ENCODE data around the gene UBA7.

Gene UBA7

DNA sequence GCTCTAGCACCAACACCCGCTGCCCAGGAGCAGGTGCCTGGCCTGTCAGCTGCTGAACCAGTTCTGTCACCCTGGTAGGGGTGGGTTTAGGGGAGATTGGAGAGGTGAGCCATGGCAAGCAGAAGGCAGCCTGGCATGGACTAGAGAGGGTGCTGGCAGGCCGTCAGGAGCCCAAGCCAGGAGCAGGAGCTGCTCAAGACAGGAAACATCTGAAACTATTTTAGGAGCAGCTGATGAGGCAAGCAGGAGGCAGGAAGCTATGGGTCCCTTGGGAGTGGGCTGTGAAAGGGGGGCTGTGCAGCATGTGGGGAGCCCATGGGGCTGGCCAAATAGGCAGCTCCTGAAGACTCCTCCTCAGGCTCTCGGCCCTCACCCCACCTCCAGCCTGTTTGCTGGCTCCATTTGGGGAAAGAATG is 8.4 kb downstream of the UBA7 start:
- peaks cover 22% of the 10 kb centered on the region for H3K4me1 ChIP-seq (ENCODE audit: control insufficient read depth, insufficient read depth, low read length, poor library complexity, severe bottlenecking)
- no peaks in the 10 kb centered on the region for H3K9me3 ChIP-seq (ENCODE audit: control insufficient read depth, low read length)
- no peak overlapping the region for H3K4me3 ChIP-seq (ENCODE audit: insufficient read depth, low read depth, low read length, poor library complexity, severe bottlenecking)
- H3K27me3 ChIP-seq (replicated peaks; ENCODE audit: control insufficient read depth, insufficient read depth, low read length, poor library complexity, severe bottlenecking), result no peaks in the 10 kb centered on the region
- H3K27ac ChIP-seq (ENCODE audit: insufficient read depth, low read length, poor library complexity, severe bottlenecking), result peak overlapping the region; percentile 52
- peaks cover 15% of the 10 kb centered on the region for H3K36me3 ChIP-seq (ENCODE audit: control insufficient read depth, insufficient read depth, low read length)
- no peak for DNase-seq

DNA sequence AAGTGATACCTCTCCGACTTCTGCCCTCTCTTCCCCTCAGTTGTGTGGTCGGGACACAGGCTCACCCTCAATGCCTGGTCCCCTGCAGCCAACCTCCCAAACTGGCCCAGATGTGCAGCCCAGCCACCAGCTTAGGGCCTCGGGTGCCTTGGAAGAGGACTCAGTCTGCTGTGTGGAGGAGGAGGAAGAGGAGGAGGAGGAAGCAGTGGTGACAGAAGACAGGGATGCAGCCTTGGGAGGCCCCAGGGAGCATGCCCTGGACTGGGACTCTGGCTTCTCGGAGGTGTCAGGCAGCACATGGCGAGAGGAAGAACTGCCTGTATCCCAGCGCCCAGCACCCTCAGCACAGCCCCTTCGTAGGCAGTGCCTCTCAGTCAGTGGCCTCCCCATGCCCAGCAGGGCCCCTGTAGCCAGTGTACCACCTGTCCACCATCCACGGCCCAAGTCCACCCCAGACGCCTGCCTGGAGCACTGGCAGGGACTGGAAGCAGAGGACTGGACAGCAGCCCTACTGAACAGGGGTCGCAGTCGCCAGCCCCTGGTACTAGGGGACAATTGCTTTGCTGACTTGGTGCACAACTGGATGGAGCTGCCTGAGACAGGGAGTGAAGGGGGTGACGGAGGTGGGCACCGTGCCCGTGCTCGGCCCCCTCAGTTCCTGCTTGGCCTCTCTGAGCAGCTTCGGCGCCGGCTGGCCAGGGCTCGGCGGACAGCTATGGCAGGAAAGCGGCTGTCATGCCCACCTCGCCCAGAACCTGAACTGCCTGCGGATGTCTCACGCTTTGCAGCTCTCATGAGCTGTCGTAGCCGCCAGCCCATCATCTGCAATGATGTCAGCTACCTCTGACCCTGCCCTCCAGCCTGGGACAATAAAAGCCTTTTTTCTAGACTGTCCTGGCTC is 9.4 kb downstream of the UBA7 start:
- no peaks in the 10 kb centered on the region for H3K9me3 ChIP-seq (ENCODE audit: control insufficient read depth, low read length)
- peaks cover 5% of the 10 kb centered on the region for H3K36me3 ChIP-seq (ENCODE audit: control insufficient read depth, insufficient read depth, low read length)
- peak overlapping the region; percentile 77 for H3K27ac ChIP-seq (ENCODE audit: insufficient read depth, low read length, poor library complexity, severe bottlenecking)
- peaks cover 22% of the 10 kb centered on the region for H3K4me1 ChIP-seq (ENCODE audit: control insufficient read depth, insufficient read depth, low read length, poor library complexity, severe bottlenecking)
- peak overlapping the region; percentile 71 for H3K4me3 ChIP-seq (ENCODE audit: insufficient read depth, low read depth, low read length, poor library complexity, severe bottlenecking)
- H3K27me3 ChIP-seq (replicated peaks; ENCODE audit: control insufficient read depth, insufficient read depth, low read length, poor library complexity, severe bottlenecking), result no peaks in the 10 kb centered on the region
- DNase-seq, result no peak

DNA sequence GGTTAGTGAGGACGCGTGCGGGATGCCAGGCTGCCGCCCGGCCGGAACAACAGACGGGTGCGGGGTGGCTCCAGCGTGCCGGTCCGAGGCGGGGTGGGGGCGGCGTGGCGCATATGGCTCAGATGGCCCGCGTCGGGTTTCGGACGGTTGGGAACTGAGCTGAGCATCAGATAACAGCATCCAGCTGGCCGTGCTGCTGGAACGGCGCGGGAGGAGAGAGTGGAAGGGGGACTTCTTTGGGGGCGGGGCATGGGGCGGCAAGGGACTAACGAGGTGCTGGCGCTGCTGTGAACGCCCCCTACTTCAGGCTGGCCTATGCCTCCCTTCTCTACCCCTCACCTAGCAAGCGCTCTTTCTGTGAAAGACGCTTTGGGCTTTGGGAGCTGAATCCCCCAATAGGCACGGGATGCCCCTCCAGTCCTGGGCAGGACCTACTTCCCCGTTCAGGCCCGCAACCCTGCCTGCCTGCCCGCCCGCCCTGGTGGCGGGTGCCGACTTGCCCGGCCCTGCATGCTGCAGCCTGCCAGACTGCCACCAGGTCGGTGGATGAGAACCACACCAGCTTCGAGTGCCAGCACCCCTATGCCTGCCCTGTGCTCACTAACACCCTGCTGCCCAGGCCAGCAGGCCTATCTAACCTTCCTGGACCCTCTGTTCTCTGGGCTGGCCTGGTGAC is 10.2 kb downstream of the UBA7 start:
- peak in 2 of 3 donors; percentile 32 to 48 for DNase-seq
- Histone ChIP-seq H3K4me1 (ENCODE audit: control insufficient read depth, insufficient read depth, low read length, poor library complexity, severe bottlenecking) (peaks cover 22% of the 10 kb centered on the region), H3K4me3 (ENCODE audit: insufficient read depth, low read depth, low read length, poor library complexity, severe bottlenecking) (peak overlapping the region; percentile 71), H3K27ac (ENCODE audit: insufficient read depth, low read length, poor library complexity, severe bottlenecking) (peak overlapping the region; percentile 77), H3K36me3 (ENCODE audit: control insufficient read depth, insufficient read depth, low read length) (no peaks in the 10 kb centered on the region), H3K9me3 (ENCODE audit: control insufficient read depth, low read length) (no peaks in the 10 kb centered on the region), H3K27me3 (replicated peaks; ENCODE audit: control insufficient read depth, insufficient read depth, low read length, poor library complexity, severe bottlenecking) (no peaks in the 10 kb centered on the region)

DNA sequence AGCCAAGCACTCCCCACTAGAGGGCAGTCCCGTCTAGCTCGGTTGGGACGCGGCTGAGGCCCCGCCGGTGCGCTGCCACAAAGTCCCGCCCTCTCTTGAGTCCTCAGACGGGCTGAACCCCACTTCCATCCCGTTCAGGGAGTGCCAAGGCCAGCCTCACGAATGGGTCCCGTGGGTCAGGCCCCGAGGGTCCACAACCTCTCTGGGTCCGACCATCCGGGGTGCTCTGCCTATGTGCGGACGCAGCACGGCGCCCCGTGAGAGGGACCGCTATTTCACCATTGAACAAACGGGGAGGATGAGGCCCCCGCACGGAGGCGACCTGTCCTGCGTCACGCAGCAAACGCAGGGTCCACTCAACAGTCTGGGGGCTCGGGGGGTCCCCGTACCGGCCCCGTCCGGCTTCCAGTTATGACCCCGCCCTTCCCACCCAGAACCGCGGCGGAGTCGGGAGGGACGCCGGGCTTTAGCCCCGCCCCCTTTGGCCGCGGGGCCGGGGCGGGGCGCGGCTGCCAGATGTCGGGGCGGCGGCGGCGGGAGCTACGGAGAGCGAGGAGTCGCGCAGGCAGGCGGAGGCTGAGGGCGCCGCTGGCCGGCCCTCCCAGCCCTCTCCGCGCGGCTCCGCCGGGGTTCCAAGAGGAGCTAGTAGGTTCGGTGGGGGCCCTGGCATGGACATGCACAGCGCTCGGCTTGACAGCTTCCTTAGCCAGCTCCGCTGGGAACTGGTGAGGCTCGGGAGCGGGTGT is 10.9 kb downstream of the UBA7 start, which contains the start of gene INKA1:
INKA1 (plus strand) TSS at position 543 of the 746 bp plus-strand sequence; CDS start at position 675, 132 bp downstream.
- no peaks in the 10 kb centered on the region for H3K9me3 ChIP-seq (ENCODE audit: control insufficient read depth, low read length)
- H3K27ac ChIP-seq (ENCODE audit: insufficient read depth, low read length, poor library complexity, severe bottlenecking), result peak within 1 kb of the TSS; percentile 77
- peak within 1 kb of the TSS; percentile 71 for H3K4me3 ChIP-seq (ENCODE audit: insufficient read depth, low read depth, low read length, poor library complexity, severe bottlenecking)
- DNase-seq, result peak; percentile 74 to 82 (median 76)
- peaks cover 22% of the 10 kb centered on the region for H3K4me1 ChIP-seq (ENCODE audit: control insufficient read depth, insufficient read depth, low read length, poor library complexity, severe bottlenecking)
- H3K36me3 ChIP-seq (ENCODE audit: control insufficient read depth, insufficient read depth, low read length), result no peaks in the 10 kb centered on the region
- no peaks in the 10 kb centered on the region for H3K27me3 ChIP-seq (replicated peaks; ENCODE audit: control insufficient read depth, insufficient read depth, low read length, poor library complexity, severe bottlenecking)

DNA sequence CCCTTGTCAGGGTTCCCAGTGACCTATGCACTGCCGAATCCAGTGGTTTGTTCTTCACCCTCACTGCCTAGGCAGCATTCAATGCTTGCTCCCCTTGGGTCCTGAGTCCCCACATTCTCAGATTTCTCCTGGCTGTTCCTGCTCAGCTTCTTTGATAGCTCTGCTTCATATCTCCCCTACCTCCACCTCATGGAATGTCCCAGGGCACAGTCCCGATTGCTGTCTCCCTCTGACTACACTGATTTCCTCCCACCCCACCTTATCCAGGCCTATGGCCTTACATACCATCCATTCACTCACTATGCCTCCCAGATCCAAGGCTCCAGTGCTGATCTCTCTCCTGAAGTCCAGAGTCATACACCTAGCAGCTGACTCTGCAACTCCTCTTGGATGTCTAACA is 12.6 kb downstream of the UBA7 start:
- DNase-seq, result no peak
- no peaks in the 10 kb centered on the region for H3K36me3 ChIP-seq (ENCODE audit: control insufficient read depth, insufficient read depth, low read length)
- H3K27me3 ChIP-seq (replicated peaks; ENCODE audit: control insufficient read depth, insufficient read depth, low read length, poor library complexity, severe bottlenecking), result no peaks in the 10 kb centered on the region
- no peaks in the 10 kb centered on the region for H3K9me3 ChIP-seq (ENCODE audit: control insufficient read depth, low read length)
- H3K4me3 ChIP-seq (ENCODE audit: insufficient read depth, low read depth, low read length, poor library complexity, severe bottlenecking), result no peak overlapping the region
- H3K4me1 ChIP-seq (ENCODE audit: control insufficient read depth, insufficient read depth, low read length, poor library complexity, severe bottlenecking), result peaks cover 10% of the 10 kb centered on the region
- no peak overlapping the region for H3K27ac ChIP-seq (ENCODE audit: insufficient read depth, low read length, poor library complexity, severe bottlenecking)

DNA sequence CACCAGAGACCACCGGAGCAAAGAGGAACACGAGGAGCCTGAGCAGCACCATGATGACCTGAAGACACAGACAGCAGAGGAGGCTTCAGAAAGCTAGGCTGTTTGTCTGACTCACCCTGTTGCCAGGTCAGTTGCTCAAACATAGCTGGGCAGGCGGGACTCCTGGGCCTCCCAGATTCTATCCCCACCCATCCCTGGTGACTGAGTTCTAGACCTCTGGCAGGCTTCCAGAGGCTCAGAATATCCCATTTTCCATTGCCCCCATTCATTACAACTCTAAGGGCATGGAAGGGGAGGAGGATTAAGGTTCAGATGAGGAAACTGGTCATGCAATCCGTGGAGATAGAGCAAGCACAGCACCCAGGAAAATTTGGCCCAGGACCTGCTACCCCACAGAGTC is 14.0 kb downstream of the UBA7 start, which contains the start of gene CDHR4:
CDHR4 (minus strand) TSS at position 113 of the 400 bp plus-strand sequence; CDS start at position 52, 61 bp downstream.
- Histone ChIP-seq H3K4me3 (ENCODE audit: insufficient read depth, low read depth, low read length, poor library complexity, severe bottlenecking) (no peak within 1 kb of the TSS), H3K9me3 (ENCODE audit: control insufficient read depth, low read length) (no peaks in the 10 kb centered on the region), H3K27me3 (replicated peaks; ENCODE audit: control insufficient read depth, insufficient read depth, low read length, poor library complexity, severe bottlenecking) (no peaks in the 10 kb centered on the region), H3K36me3 (ENCODE audit: control insufficient read depth, insufficient read depth, low read length) (no peaks in the 10 kb centered on the region), H3K27ac (ENCODE audit: insufficient read depth, low read length, poor library complexity, severe bottlenecking) (no peak within 1 kb of the TSS), H3K4me1 (ENCODE audit: control insufficient read depth, insufficient read depth, low read length, poor library complexity, severe bottlenecking) (peaks cover 6% of the 10 kb centered on the region)
- DNase-seq, result no peak

DNA sequence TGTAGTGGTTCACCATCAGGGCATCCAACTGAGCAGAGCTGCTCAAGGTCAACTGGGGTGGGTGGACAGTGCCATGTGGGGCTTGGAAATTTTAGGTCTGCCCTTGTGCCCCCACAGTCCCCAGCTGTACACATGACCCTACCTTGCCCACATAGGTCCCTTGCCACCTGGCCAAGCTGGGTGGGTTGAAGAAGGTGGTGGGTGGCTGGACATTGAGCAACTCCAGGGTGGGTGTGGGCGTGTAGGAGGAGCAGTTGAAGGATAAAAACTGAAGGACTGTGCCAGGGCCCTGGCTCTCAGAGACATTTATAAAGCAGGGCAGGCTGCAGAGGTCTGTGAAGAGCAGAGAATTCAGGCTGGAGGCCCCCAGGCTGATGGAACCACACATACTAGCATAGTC is 14.6 kb downstream of the UBA7 start:
- H3K27me3 ChIP-seq (replicated peaks; ENCODE audit: control insufficient read depth, insufficient read depth, low read length, poor library complexity, severe bottlenecking), result no peaks in the 10 kb centered on the region
- H3K4me3 ChIP-seq (ENCODE audit: insufficient read depth, low read depth, low read length, poor library complexity, severe bottlenecking), result no peak overlapping the region
- no peak overlapping the region for H3K27ac ChIP-seq (ENCODE audit: insufficient read depth, low read length, poor library complexity, severe bottlenecking)
- H3K9me3 ChIP-seq (ENCODE audit: control insufficient read depth, low read length), result no peaks in the 10 kb centered on the region
- H3K36me3 ChIP-seq (ENCODE audit: control insufficient read depth, insufficient read depth, low read length), result no peaks in the 10 kb centered on the region
- DNase-seq, result no peak
- H3K4me1 ChIP-seq (ENCODE audit: control insufficient read depth, insufficient read depth, low read length, poor library complexity, severe bottlenecking), result peaks cover 6% of the 10 kb centered on the region

DNA sequence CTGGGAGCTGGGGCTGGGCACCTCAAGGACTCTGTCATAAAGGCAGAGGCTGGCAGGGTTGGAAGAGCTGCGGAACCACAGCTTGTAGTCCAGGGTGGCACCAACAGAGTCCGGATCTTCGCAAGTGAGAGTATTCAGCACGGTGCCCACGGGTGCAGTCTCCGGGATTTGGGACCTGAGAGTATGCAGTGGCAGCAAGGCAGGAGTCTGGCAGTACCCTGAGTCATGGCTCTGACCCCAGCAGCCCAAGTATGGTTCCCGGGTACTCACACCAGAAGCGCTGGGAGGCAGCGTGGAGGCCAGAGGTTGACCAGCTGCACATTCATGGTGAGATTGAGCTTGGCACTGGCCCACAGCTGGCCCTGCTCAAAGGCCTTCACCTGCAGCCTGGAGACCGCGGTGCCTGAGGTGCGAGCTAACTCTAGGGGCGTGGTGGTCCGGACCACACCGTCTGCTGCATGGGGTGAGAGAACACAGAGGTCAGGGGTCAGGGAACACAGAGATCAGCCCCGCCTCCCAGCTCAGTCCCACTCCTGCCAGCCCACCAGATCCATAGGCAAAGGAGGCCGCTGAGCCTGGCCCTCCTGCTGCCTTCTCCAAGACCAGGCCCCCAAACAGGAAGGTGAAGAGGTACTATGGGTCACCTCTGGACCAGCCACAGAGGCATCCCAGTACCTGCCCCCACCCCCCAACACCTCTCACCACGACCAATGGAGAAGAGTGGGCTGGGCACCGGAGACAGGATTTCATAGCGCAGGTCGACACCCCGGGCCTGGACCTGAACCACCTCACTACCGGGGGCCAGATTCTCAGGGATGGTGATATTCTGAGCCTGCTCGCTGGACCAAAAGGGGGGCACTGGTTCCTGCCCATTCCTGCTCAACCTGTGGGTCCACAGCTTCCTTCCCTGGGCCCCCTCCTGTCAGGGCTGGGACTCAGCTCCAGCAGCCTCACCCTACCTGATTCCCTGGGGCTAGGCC is 18.5 kb downstream of the UBA7 start:
- no peak overlapping the region for H3K27ac ChIP-seq (ENCODE audit: insufficient read depth, low read length, poor library complexity, severe bottlenecking)
- no peak for DNase-seq

DNA sequence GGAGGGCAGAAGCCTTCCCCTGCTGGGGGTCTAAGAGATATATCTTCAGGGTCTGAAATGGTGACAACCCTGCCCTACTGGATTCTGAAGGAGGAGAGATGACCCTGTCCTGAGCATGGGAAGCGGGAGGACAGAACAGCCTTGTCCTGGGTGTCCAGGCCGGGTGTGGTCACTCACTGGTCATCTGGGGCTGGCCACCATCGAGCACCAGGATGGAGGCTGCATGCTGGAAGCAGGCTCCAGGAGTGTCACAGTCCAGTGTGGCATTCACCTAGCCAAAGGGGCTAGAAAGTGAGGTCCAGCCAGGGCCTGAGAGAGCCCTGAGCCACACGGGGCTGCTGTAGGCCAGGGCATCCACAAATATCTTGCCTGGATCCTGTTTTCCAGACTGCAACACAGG is 19.3 kb downstream of the UBA7 start:
- DNase-seq, result no peak
- Histone ChIP-seq H3K4me1 (ENCODE audit: control insufficient read depth, insufficient read depth, low read length, poor library complexity, severe bottlenecking) (peaks cover 3% of the 10 kb centered on the region), H3K9me3 (ENCODE audit: control insufficient read depth, low read length) (no peaks in the 10 kb centered on the region)

More for the DNA sequence above, 18.5 kb downstream of the UBA7 start:
- Histone ChIP-seq H3K4me3 (ENCODE audit: insufficient read depth, low read depth, low read length, poor library complexity, severe bottlenecking) (no peak overlapping the region), H3K9me3 (ENCODE audit: control insufficient read depth, low read length) (no peaks in the 10 kb centered on the region), H3K4me1 (ENCODE audit: control insufficient read depth, insufficient read depth, low read length, poor library complexity, severe bottlenecking) (peaks cover 2% of the 10 kb centered on the region), H3K27me3 (replicated peaks; ENCODE audit: control insufficient read depth, insufficient read depth, low read length, poor library complexity, severe bottlenecking) (no peaks in the 10 kb centered on the region), H3K36me3 (ENCODE audit: control insufficient read depth, insufficient read depth, low read length) (no peaks in the 10 kb centered on the region)

More for the DNA sequence above, 19.3 kb downstream of the UBA7 start:
- Histone ChIP-seq H3K27me3 (replicated peaks; ENCODE audit: control insufficient read depth, insufficient read depth, low read length, poor library complexity, severe bottlenecking) (no peaks in the 10 kb centered on the region), H3K4me3 (ENCODE audit: insufficient read depth, low read depth, low read length, poor library complexity, severe bottlenecking) (no peak overlapping the region), H3K27ac (ENCODE audit: insufficient read depth, low read length, poor library complexity, severe bottlenecking) (no peak overlapping the region), H3K36me3 (ENCODE audit: control insufficient read depth, insufficient read depth, low read length) (no peaks in the 10 kb centered on the region)
